Psoas muscle (tissue), 8 donors: ENCODE results near the gene COX4I2. TPM values are rescaled to one million over a fixed set of nuclear protein-coding genes. Genes with fewer than 3 reads are reported as not detected.
A peak's percentile ranks its signal among the peaks of the same experiment; 100 is the strongest.

Experiments
- ATAC-seq, 4 donors: fragments of 200-7000 bp; cut with Tn5 transposase; one replicate each; pipeline ENCODE4 v1.9.1; 2020; ENCODE audit warnings: moderate library complexity in 3 of 4, mild to moderate bottlenecking in 2 of 4
- DNase-seq, 2 donors: peaks; one replicate each; pipeline ENCODE4 v3.0.0-alpha.2; 2020
- H3K27ac ChIP-seq: fragments of 200-600 bp; one replicate; pipeline ENCODE4 v1.8.0; 2022
- H3K27me3 ChIP-seq, 3 donors: fragments of 200-600 bp in 1 of 3; one replicate each; pipeline versions ENCODE4 v1.6.1 to v1.8.0; 2013 to 2022; ENCODE audit warnings: low read length in 2 of 3, mild to moderate bottlenecking in 2 of 3, moderate library complexity in 1 of 3; ENCODE audit not compliant: insufficient read depth in 3 of 3
- H3K36me3 ChIP-seq, 2 donors: fragments of 200-600 bp in 1 of 2; one replicate each; pipeline versions ENCODE4 v1.6.1 to v1.8.0; 2013 to 2022; ENCODE audit warnings: low read depth in 1 of 2, mild to moderate bottlenecking in 1 of 2, moderate library complexity in 1 of 2; ENCODE audit not compliant: insufficient read depth in 1 of 2
- H3K4me1 ChIP-seq: fragments of 200-600 bp; one replicate; pipeline ENCODE4 v1.8.0; 2022
- H3K4me3 ChIP-seq: fragments of 200-600 bp; one replicate; pipeline ENCODE4 v1.8.0; 2022; ENCODE audit warnings: mild to moderate bottlenecking
- H3K9me3 ChIP-seq: fragments of 200-600 bp; one replicate; pipeline ENCODE4 v1.8.0; 2022
- CTCF ChIP-seq: fragments of 200-600 bp; IDR thresholded peaks from one replicate; pipeline ENCODE4 v1.8.0; 2022; ENCODE audit warnings: antibody characterized with exemption
- WGBS, 3 donors: extraction: QIAGEN DNeasy Blood & Tissue Kit; methylation state at CpG; one replicate each; pipeline versions ENCODE4 v1.1.6 to v1.1.7; 2013; 5-methylcytosine and 5-hydroxymethylcytosine counted together
- intact Hi-C, 2 donors: fragments of 100-400 bp; cut with DNase I; formaldehyde crosslinking; loops; one replicate each; pipeline versions ENCODE4 v1.11.0 to v1.14.2; 2022
- polyA plus RNA-seq, 3 donors: library from polyadenylated mRNA; stranded (reverse); fragments of 200-250 nt; gene quantifications; one replicate each; pipeline ENCODE4 v1.2.3, GENCODE V29; 2013
- total RNA-seq, 4 donors: library from RNA; stranded (reverse); fragmentation: NEBNext Ultra II Directional in 2 of 4; extraction: Animal tissue kit (Norgen Biotek cat#: 25700) in 2 of 4; gene quantifications; one replicate each; pipeline versions ENCODE4 v1.2.1 to v1.2.4, GENCODE V29; 2021 to 2023
- donor health status: healthy with polysubstance abuse.
- donor health status: DM: no; HTN: no; CAD: no; lungs with moderate emphysema.
- donor health status: Bipolar disorder and iron deficiency.
- donor health status: healthy.
- donor health status: DM: yes; HTN: yes; CAD: no.
- donor health status: DM: no; HTN: no; CAD: no.
- donor health status: DM: no; HTN: no; CAD: no.
- donor health status: DM: yes; HTN: yes; CAD: no.

COX4I2 gene
- total and polyA plus RNA-seq, 7 donors: 3.5 to 13.2 (median 7.0) TPM

- Histone ChIP-seq H3K27me3 (no peaks in the 10 kb centered on the region), H3K4me1 (peaks cover 49% of the 10 kb centered on the region), H3K36me3 (peaks cover 8 to 16% of the 10 kb centered on the region in 2 donors), H3K9me3 (no peaks in the 10 kb centered on the region), H3K4me3 (no peak overlapping the region), H3K27ac (peak overlapping the region; percentile 56)
- WGBS, 3 donors: 26 to 38% (median 29%) methylated on average over 1 of the region's 1 CpG
- ATAC-seq: no peak
- DNase-seq: no peak
- no peak for TF ChIP-seq CTCF
- intact Hi-C loops: no loop called here
Measured at GRCh38 chr20:31691646-31692275, 54.0 kb downstream of the COX4I2 start.

- Histone ChIP-seq H3K4me3 (no peak overlapping the region), H3K9me3 (no peaks in the 10 kb centered on the region), H3K36me3 (peaks cover 3 to 9% of the 10 kb centered on the region in 2 donors), H3K4me1 (peaks cover 64% of the 10 kb centered on the region), H3K27me3 (no peaks in the 10 kb centered on the region), H3K27ac (no peak overlapping the region)
- intact Hi-C loops: no loop called here
- ATAC-seq: no peak
- 87 to 90% (median 89%) methylated on average over 6 of the region's 6 CpGs for WGBS, 3 donors
- no peak for TF ChIP-seq CTCF
- no peak for DNase-seq
Measured at GRCh38 chr20:31693402-31693801, 55.7 kb downstream of the COX4I2 start.

- H3K9me3 ChIP-seq: no peaks in the 10 kb centered on the region
- H3K27me3 ChIP-seq: no peaks in the 10 kb centered on the region
- peak in 2 of 4 donors; percentile 6 to 25 for ATAC-seq
- peaks cover 71% of the 10 kb centered on the region for H3K4me1 ChIP-seq
- DNase-seq: no peak
- 45 to 54% (median 51%) methylated on average over 4 of the region's 4 CpGs for WGBS, 3 donors
- intact Hi-C loops: no loop called here
- no peak overlapping the region for H3K4me3 ChIP-seq
- H3K27ac ChIP-seq: peak overlapping the region; percentile 68
- peaks cover 5% of the 10 kb centered on the region in 2 donors for H3K36me3 ChIP-seq
- no peak for TF ChIP-seq CTCF
Measured at GRCh38 chr20:31693987-31694661, 56.4 kb downstream of the COX4I2 start.

Other genes starting within 250 kb of the COX4I2 start
- not detected for gene DEFB119, start 247.3 kb upstream of the COX4I2 start, total RNA-seq
- not detected for gene DEFB119, start 247.3 kb upstream of the COX4I2 start, polyA plus RNA-seq
- gene DEFB121, start 231.7 kb upstream of the COX4I2 start, total RNA-seq: not detected
- not detected for gene DEFB121, start 231.7 kb upstream of the COX4I2 start, polyA plus RNA-seq
- not detected for gene DEFB123, start 197.3 kb upstream of the COX4I2 start, total RNA-seq
- not detected for gene DEFB123, start 197.3 kb upstream of the COX4I2 start, polyA plus RNA-seq
- gene DEFB124, start 162.8 kb upstream of the COX4I2 start, total RNA-seq: not detected
- gene DEFB124, start 162.8 kb upstream of the COX4I2 start, polyA plus RNA-seq: under 1 TPM in 1 of 3 donors, not detected in 2; 0.18 TPM
- gene REM1, start 162.6 kb upstream of the COX4I2 start, total RNA-seq: 1 to 10 TPM in 2 of 4 donors, under 1 TPM in 2; 0.91 to 2.0 (median 0.97) TPM
- gene REM1, start 162.6 kb upstream of the COX4I2 start, polyA plus RNA-seq: 1 to 10 TPM in 2 of 3 donors, under 1 TPM in 1; 0.93 to 2.8 (median 1.4) TPM
- 10 to 100 TPM; 32.4 to 62.5 (median 49.2) TPM for gene HM13, start 123.5 kb upstream of the COX4I2 start, total RNA-seq
- 100 to 1,000 TPM in 1 of 3 donors, 10 to 100 TPM in 2; 44.0 to 112 (median 48.4) TPM for gene HM13, start 123.5 kb upstream of the COX4I2 start, polyA plus RNA-seq
- gene ID1, start 32.6 kb upstream of the COX4I2 start, total RNA-seq: 100 to 1,000 TPM in 2 of 4 donors, 10 to 100 TPM in 2; 25.1 to 129 (median 102) TPM
- 100 to 1,000 TPM in 1 of 3 donors, 10 to 100 TPM in 2; 45.1 to 574 (median 45.2) TPM for gene ID1, start 32.6 kb upstream of the COX4I2 start, polyA plus RNA-seq
- gene BCL2L1, start 85.0 kb downstream of the COX4I2 start, total RNA-seq: 10 to 100 TPM; 34.5 to 95.1 (median 76.3) TPM
- 100 to 1,000 TPM in 1 of 3 donors, 10 to 100 TPM in 2; 42.3 to 204 (median 48.2) TPM for gene BCL2L1, start 85.0 kb downstream of the COX4I2 start, polyA plus RNA-seq
- gene TPX2, start 101.4 kb downstream of the COX4I2 start, total RNA-seq: 1 to 10 TPM in 3 of 4 donors, under 1 TPM in 1; 0.63 to 2.2 (median 1.6) TPM
- gene TPX2, start 101.4 kb downstream of the COX4I2 start, polyA plus RNA-seq: 1 to 10 TPM; 2.6 to 8.5 (median 3.4) TPM
- 100 to 1,000 TPM in 2 of 4 donors, 10 to 100 TPM in 2; 55.8 to 144 (median 102) TPM for gene MYLK2, start 181.4 kb downstream of the COX4I2 start, total RNA-seq
- 100 to 1,000 TPM in 1 of 3 donors, 10 to 100 TPM in 2; 30.6 to 273 (median 91.4) TPM for gene MYLK2, start 181.4 kb downstream of the COX4I2 start, polyA plus RNA-seq
- gene FOXS1, start 207.7 kb downstream of the COX4I2 start, total RNA-seq: 1 to 10 TPM in 2 of 4 donors, under 1 TPM in 2; 0.59 to 3.8 (median 1.2) TPM
- gene FOXS1, start 207.7 kb downstream of the COX4I2 start, polyA plus RNA-seq: 1 to 10 TPM in 1 of 3 donors, under 1 TPM in 2; 0.65 to 1.3 (median 0.87) TPM
- under 1 TPM in 1 of 4 donors, not detected in 3; 0.51 TPM for gene DUSP15, start 232.6 kb downstream of the COX4I2 start, total RNA-seq
- gene DUSP15, start 232.6 kb downstream of the COX4I2 start, polyA plus RNA-seq: under 1 TPM; 0.04 to 0.22 (median 0.17) TPM
- not detected for gene TTLL9, start 232.7 kb downstream of the COX4I2 start, total RNA-seq
- gene TTLL9, start 232.7 kb downstream of the COX4I2 start, polyA plus RNA-seq: under 1 TPM in 1 of 3 donors, not detected in 2; 0.01 TPM